NCI-H345 treated with DMSO at 0.1 percent for 48 hours (cell line): ENCODE measurements around the gene BRD2.

ENCODE experiments used
- DNase-seq: peaks from one replicate; lab custom pipeline; 2025; ENCODE audit not compliant: unreplicated experiment; lab: John Stamatoyannopoulos, UW

The BRD2 gene

GRCh38 chr6:33023536-33023935 lies 55.1 kb downstream of the BRD2 start:
- no peak for DNase-seq

- DNase-seq, result no peak
Measured at GRCh38 chr6:33024521-33024920, 56.1 kb downstream of the BRD2 start.

GRCh38 chr6:33028220-33028849 lies 59.9 kb downstream of the BRD2 start:
- DNase-seq, result no peak

- DNase-seq, result no peak
Measured at GRCh38 chr6:33029328-33030184, 61.2 kb downstream of the BRD2 start.

- no peak for DNase-seq
Measured at GRCh38 chr6:33030245-33030644, 61.9 kb downstream of the BRD2 start.
